Suprapubic skin (tissue), 4 donors: ENCODE measurements around the gene MTR. TPM values are rescaled to one million over a fixed set of nuclear protein-coding genes. Genes with fewer than 3 reads are reported as not detected.

ENCODE experiments used
- DNase-seq, 2 donors: peaks; one replicate each; pipeline ENCODE4 v3.0.0-alpha.2; 2019; ENCODE audit warnings: low spot score in 2 of 2
- H3K27ac ChIP-seq: fragments of 200-600 bp; sonication (generic); one replicate; pipeline ENCODE4 v1.5.1; 2019
- H3K27me3 ChIP-seq: fragments of 200-600 bp; sonication (generic); one replicate; pipeline ENCODE4 v1.5.1; 2019
- H3K36me3 ChIP-seq: fragments of 200-600 bp; sonication (generic); one replicate; pipeline ENCODE4 v1.5.1; 2019
- H3K4me1 ChIP-seq: fragments of 200-600 bp; sonication (generic); one replicate; pipeline ENCODE4 v1.5.1; 2019
- H3K4me3 ChIP-seq: fragments of 200-600 bp; sonication (generic); one replicate; pipeline ENCODE4 v1.5.1; 2019; ENCODE audit warnings: mild to moderate bottlenecking
- H3K9me3 ChIP-seq: fragments of 200-600 bp; sonication (generic); one replicate; pipeline ENCODE4 v1.5.1; 2019
- CTCF ChIP-seq, 2 donors: fragments of 200-600 bp in 1 of 2; fragments of 450-650 bp in 1 of 2; sonication (generic) in 1 of 2; IDR thresholded peaks; one replicate each; pipeline ENCODE4 v1.5.1; 2016 to 2019; ENCODE audit warnings: antibody characterized with exemption in 2 of 2, mild to moderate bottlenecking in 1 of 2, moderate library complexity in 1 of 2
- EP300 ChIP-seq: sonication (generic); formaldehyde crosslinking; IDR thresholded peaks from one replicate; pipeline ENCODE4 v1.6.1; 2017; ENCODE audit warnings: antibody characterized with exemption
- POLR2A ChIP-seq, 2 donors: fragments of 450-650 bp; IDR thresholded peaks; one replicate each; pipeline ENCODE4 v1.6.1; 2017; ENCODE audit warnings: antibody characterized with exemption in 2 of 2, mild to moderate bottlenecking in 2 of 2, moderate library complexity in 2 of 2
- POLR2AphosphoS5 ChIP-seq, 3 donors: sonication (generic); formaldehyde crosslinking; IDR thresholded peaks; one replicate each; pipeline ENCODE4 v1.6.1; 2017; ENCODE audit warnings: antibody characterized with exemption in 3 of 3
- WGBS: methylation state at CpG from one replicate; pipeline ENCODE4 v1.1.5; 2018; 5-methylcytosine and 5-hydroxymethylcytosine counted together
- total RNA-seq, 4 donors: library from RNA; depleted of rRNA; stranded (reverse); fragments of >200 nt; gene quantifications; one replicate each; pipeline ENCODE4 v1.1.0, GENCODE V29; 2016

MTR gene
- total RNA-seq, 4 donors from 2014 or later = 17.7 to 77.7 (median 27.3) TPM

DNA sequence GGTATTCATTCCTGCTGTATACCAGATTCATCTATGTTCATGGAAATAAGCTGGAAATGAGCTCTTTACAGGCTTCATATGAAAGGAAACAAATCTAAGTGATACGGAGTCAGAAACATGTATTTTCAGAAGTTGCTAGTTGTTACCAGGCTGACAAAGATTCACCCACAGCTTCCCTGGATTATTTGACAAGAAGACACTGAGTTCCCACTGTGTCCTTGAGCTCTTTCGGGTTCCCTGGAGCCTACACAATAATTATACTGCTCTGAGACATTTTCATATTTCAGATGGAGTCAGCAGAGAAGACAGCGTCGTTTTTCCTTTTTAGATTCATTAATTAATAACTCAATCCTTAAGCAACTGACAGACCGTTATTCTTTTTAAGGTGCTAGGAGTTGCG lies 29.3 kb upstream of the MTR start:
- Histone ChIP-seq H3K9me3 (no peaks in the 10 kb centered on the region), H3K36me3 (no peaks in the 10 kb centered on the region), H3K4me1 (no peaks in the 10 kb centered on the region), H3K27me3 (peaks cover 21% of the 10 kb centered on the region), H3K27ac (no peak overlapping the region), H3K4me3 (no peak overlapping the region)
- 68% methylated on average over 6 of the region's 6 CpGs for WGBS
- TF ChIP-seq EP300 (no peak), POLR2A (IDR thresholded peaks at IDR 0.05) (no peak), POLR2AphosphoS5 (IDR thresholded peaks at IDR 0.05) (no peak), CTCF (IDR thresholded peaks at IDR 0.05) (no peak)
- no peak for DNase-seq

- DNase-seq = no peak
- 84% methylated on average over 3 of the region's 3 CpGs for WGBS
Observed at GRCh38 chr1:236766506-236766905, 28.6 kb upstream of the MTR start.

GRCh38 chr1:236767276-236767675 lies 27.8 kb upstream of the MTR start:
- no peak for TF ChIP-seq POLR2AphosphoS5 (IDR thresholded peaks at IDR 0.05)
- TF ChIP-seq POLR2A (IDR thresholded peaks at IDR 0.05) = no peak
- TF ChIP-seq EP300 = no peak
- no peak for TF ChIP-seq CTCF (IDR thresholded peaks at IDR 0.05)
- Histone ChIP-seq H3K27ac (no peak overlapping the region), H3K4me3 (no peak overlapping the region), H3K4me1 (no peaks in the 10 kb centered on the region), H3K36me3 (no peaks in the 10 kb centered on the region), H3K27me3 (peaks cover 23% of the 10 kb centered on the region), H3K9me3 (no peaks in the 10 kb centered on the region)
- no peak for DNase-seq
- WGBS = 84% methylated on average over 6 of the region's 6 CpGs

More at GRCh38 chr1:236766506-236766905, 28.6 kb upstream of the MTR start:
- TF ChIP-seq POLR2A (IDR thresholded peaks at IDR 0.05) (no peak), CTCF (IDR thresholded peaks at IDR 0.05) (no peak), EP300 (no peak), POLR2AphosphoS5 (IDR thresholded peaks at IDR 0.05) (no peak)
- Histone ChIP-seq H3K27ac (no peak overlapping the region), H3K9me3 (no peaks in the 10 kb centered on the region), H3K4me3 (no peak overlapping the region), H3K27me3 (peaks cover 23% of the 10 kb centered on the region), H3K4me1 (no peaks in the 10 kb centered on the region), H3K36me3 (no peaks in the 10 kb centered on the region)

GRCh38 chr1:236768601-236769000 lies 26.5 kb upstream of the MTR start:
- Histone ChIP-seq H3K27ac (no peak overlapping the region), H3K4me1 (no peaks in the 10 kb centered on the region), H3K9me3 (no peaks in the 10 kb centered on the region), H3K4me3 (no peak overlapping the region), H3K27me3 (peaks cover 23% of the 10 kb centered on the region), H3K36me3 (no peaks in the 10 kb centered on the region)
- TF ChIP-seq CTCF (IDR thresholded peaks at IDR 0.05) (no peak), POLR2AphosphoS5 (IDR thresholded peaks at IDR 0.05) (no peak), EP300 (no peak), POLR2A (IDR thresholded peaks at IDR 0.05) (no peak)
- no peak for DNase-seq

GRCh38 chr1:236773919-236774318 lies 21.2 kb upstream of the MTR start:
- no peaks in the 10 kb centered on the region for H3K4me1 ChIP-seq
- TF ChIP-seq EP300 (no peak), POLR2AphosphoS5 (IDR thresholded peaks at IDR 0.05) (no peak), POLR2A (IDR thresholded peaks at IDR 0.05) (no peak), CTCF (IDR thresholded peaks at IDR 0.05) (no peak)
- DNase-seq = no peak
- WGBS = 58% methylated on average over 3 of the region's 3 CpGs
- H3K27ac ChIP-seq = no peak overlapping the region
- H3K4me3 ChIP-seq = no peak overlapping the region
- no peaks in the 10 kb centered on the region for H3K36me3 ChIP-seq
- peaks cover 19% of the 10 kb centered on the region for H3K27me3 ChIP-seq
- no peaks in the 10 kb centered on the region for H3K9me3 ChIP-seq
